ENCODE results near the gene MYL1. TPM values are rescaled to one million over a fixed set of nuclear protein-coding genes. Genes with fewer than 3 reads are reported as not detected.

Gene MYL1
- total and polyA plus RNA-seq, 2 of the 4 experiments (the other 2 are of a cell fraction) = not detected

GRCh38 chr2:210363876-210364275 lies 48.9 kb upstream of the MYL1 start:
- Histone ChIP-seq H4K5ac (ENCODE audit: low read depth, low read length) (no peak overlapping the region), H2BK15ac (ENCODE audit: low read depth, low read length) (no peak overlapping the region), H3K23ac (ENCODE audit: low read depth, low read length) (no peak overlapping the region), H3K27me3 (ENCODE audit: control insufficient read depth, insufficient read depth, low read length) (no peaks in the 10 kb centered on the region), H4K20me1 (ENCODE audit: insufficient read depth, low read length) (no peaks in the 10 kb centered on the region), H2AK5ac (ENCODE audit: low read depth, low read length) (no peak overlapping the region), H3K18ac (ENCODE audit: low read depth, low read length) (no peak overlapping the region), H3K56ac (ENCODE audit: extremely low read depth, insufficient read depth, low read length) (no peak overlapping the region), H3K4me2 (ENCODE audit: low read depth, low read length) (no peak overlapping the region), H3K9me1 (ENCODE audit: insufficient read depth, low read length) (no peaks in the 10 kb centered on the region), H3K4ac (ENCODE audit: low read depth, low read length) (no peak overlapping the region), H4K8ac (ENCODE audit: low read depth in 2 of 2, low read length in 2 of 2) (no peak overlapping the region), H2BK120ac (ENCODE audit: low read depth, low read length) (no peak overlapping the region), H4K91ac (ENCODE audit: insufficient read depth, low read depth, low read length) (no peak overlapping the region), H2BK5ac (ENCODE audit: low read depth, low read length, poor library complexity, severe bottlenecking) (no peak overlapping the region), H2BK20ac (ENCODE audit: low read depth, low read length) (no peak overlapping the region), H3K9ac (ENCODE audit: low read depth, low read length) (no peak overlapping the region), H3K4me3 (ENCODE audit: insufficient read depth, low read depth, low read length) (no peak overlapping the region), H3K36me3 (ENCODE audit: control insufficient read depth, insufficient read depth, low read length) (no peaks in the 10 kb centered on the region), H2AFZ (replicated peaks; ENCODE audit: low read length, poor library complexity) (no peak overlapping the region), H3K27ac (ENCODE audit: insufficient read depth, low read length) (no peak overlapping the region), H3K4me1 (ENCODE audit: control insufficient read depth, insufficient read depth, low read length) (no peaks in the 10 kb centered on the region), H3K79me1 (ENCODE audit: low read depth in 1 of 2, low read length in 2 of 2) (no peaks in the 10 kb centered on the region), H2AK9ac (replicated peaks; ENCODE audit: low read depth, low read length, poor library complexity) (no peak overlapping the region), H3K14ac (replicated peaks; ENCODE audit: low read depth, low read length) (no peak overlapping the region), H3K9me3 (ENCODE audit: control insufficient read depth, insufficient read depth, low read length) (peaks cover 20% of the 10 kb centered on the region)
- in situ Hi-C loops (cut with MboI; ENCODE audit: low sequenced_read_pairs) (no loop called here), dilution Hi-C loops (cut with HindIII; ENCODE audit: low sequenced_read_pairs, unreplicated experiment) (no loop called here), intact Hi-C loops (cut with micrococcal nuclease) (no loop called here)
- CTCF ChIA-PET = no interaction called here
- POLR2A ChIA-PET (ENCODE audit: unreplicated experiment) = no interaction called here
- DNase-seq (no peak), ATAC-seq (ENCODE audit: low read depth) (no peak)
- TF ChIP-seq RAD21 (IDR thresholded peaks at IDR 0.05; ENCODE audit: low read length) = no peak
- TF ChIP-seq USF2 (IDR thresholded peaks at IDR 0.05; ENCODE audit: low read depth, low read length) = no peak
- no peak for TF ChIP-seq MXI1 (IDR thresholded peaks at IDR 0.05; ENCODE audit: borderline replicate concordance, low read depth, low read length)
- no peak for TF ChIP-seq BHLHE40 (IDR thresholded peaks at IDR 0.05; ENCODE audit: low read depth, low read length)
- no peak for TF ChIP-seq FOS (IDR thresholded peaks at IDR 0.05; ENCODE audit: low read depth, low read length)
- no peak for TF ChIP-seq ELK1 (IDR thresholded peaks at IDR 0.05; ENCODE audit: borderline replicate concordance, low read depth, low read length)
- no peak for TF ChIP-seq CTCF (conservative IDR thresholded peaks at IDR 0.05; ENCODE audit: low read depth, low read length)
- TF ChIP-seq CHD1 (IDR thresholded peaks at IDR 0.05; ENCODE audit: low read depth, low read length) = no peak
- no peak for TF ChIP-seq RCOR1 (IDR thresholded peaks at IDR 0.05; ENCODE audit: insufficient replicate concordance, low read length)
- no peak for TF ChIP-seq RFX5 (IDR thresholded peaks at IDR 0.05; ENCODE audit: low read depth, low read length)
- no peak for TF ChIP-seq POLR2A (IDR thresholded peaks at IDR 0.05; ENCODE audit: low read depth, low read length)
- no peak for TF ChIP-seq SMC3 (IDR thresholded peaks at IDR 0.05; ENCODE audit: low read depth, low read length)
- TF ChIP-seq MAZ (IDR thresholded peaks at IDR 0.05; ENCODE audit: borderline replicate concordance, low read depth, low read length) = no peak
- TF ChIP-seq NFE2L2 (IDR thresholded peaks at IDR 0.05; ENCODE audit: low read depth, low read length) = no peak
- TF ChIP-seq MAFK (IDR thresholded peaks at IDR 0.05; ENCODE audit: low read depth, low read length) = no peak
- no peak for TF ChIP-seq CEBPB (IDR thresholded peaks at IDR 0.05; ENCODE audit: low read depth, low read length)
- no TSS peak for BruUV-seq (replicated peaks)

Data from IMR-90 (cell line).